ENCODE results near the gene RAPGEF1.
"Not testable (repeated sequence)": the region's sequence is repeated elsewhere in the genome, so short reads cannot be mapped to it uniquely, and the experiment has no call there.

Gene RAPGEF1

GRCh38 chr9:131731644-131732043 is 8.2 kb downstream of the RAPGEF1 start:
- DNase-seq = no peak

- DNase-seq = no peak
Measured at GRCh38 chr9:131731237-131731636, 8.6 kb downstream of the RAPGEF1 start.

- DNase-seq = peak in 1 of 51 donors; percentile 32
Measured at GRCh38 chr9:131728961-131729360, 10.9 kb downstream of the RAPGEF1 start.

GRCh38 chr9:131728546-131728910 is 11.3 kb downstream of the RAPGEF1 start:
- DNase-seq = no peak

GRCh38 chr9:131727795-131728545 is 11.9 kb downstream of the RAPGEF1 start:
- DNase-seq = no peak

GRCh38 chr9:131727184-131727759 is 12.6 kb downstream of the RAPGEF1 start:
- DNase-seq = peak in 3 of 51 donors; percentile 13 to 32 (median 21)

GRCh38 chr9:131724683-131725082 is 15.2 kb downstream of the RAPGEF1 start:
- no peak for DNase-seq

GRCh38 chr9:131723632-131724031 is 16.2 kb downstream of the RAPGEF1 start:
- no peak for DNase-seq

GRCh38 chr9:131722255-131722654 is 17.6 kb downstream of the RAPGEF1 start:
- DNase-seq = no peak

GRCh38 chr9:131721076-131721475 is 18.8 kb downstream of the RAPGEF1 start:
- DNase-seq = no peak

GRCh38 chr9:131720330-131720729 is 19.5 kb downstream of the RAPGEF1 start:
- no peak for DNase-seq

GRCh38 chr9:131719262-131719908 is 20.5 kb downstream of the RAPGEF1 start:
- peak in 1 of 51 donors; percentile 31 for DNase-seq

- DNase-seq = no peak
Measured at GRCh38 chr9:131717719-131718460, 22.0 kb downstream of the RAPGEF1 start.

- DNase-seq = no peak
Measured at GRCh38 chr9:131715906-131716305, 24.0 kb downstream of the RAPGEF1 start.

GRCh38 chr9:131714821-131715220 is 25.1 kb downstream of the RAPGEF1 start:
- no peak for DNase-seq

- DNase-seq = no peak
Measured at GRCh38 chr9:131714161-131714646, 25.7 kb downstream of the RAPGEF1 start.

GRCh38 chr9:131713016-131713415 is 26.9 kb downstream of the RAPGEF1 start:
- no peak for DNase-seq

GRCh38 chr9:131712151-131712716 is 27.6 kb downstream of the RAPGEF1 start:
- no peak for DNase-seq

GRCh38 chr9:131709771-131710431 is 30.0 kb downstream of the RAPGEF1 start:
- no peak for DNase-seq

- not testable (repeated sequence) for DNase-seq
Measured at GRCh38 chr9:131709010-131709770, 30.7 kb downstream of the RAPGEF1 start.
